Prostate gland (tissue), 2 donors: Measurements from ENCODE around the gene ING2. TPM values are rescaled to one million over a fixed set of nuclear protein-coding genes. Genes with fewer than 3 reads are reported as not detected.

ENCODE experiments used
- DNase-seq: peaks from one replicate; pipeline ENCODE4 v3.0.0-alpha.2; 2019; ENCODE audit warnings: low spot score
- H3K27ac ChIP-seq, 2 donors: fragments of 200-600 bp; sonication (generic); 2 replicates each; pipeline ENCODE4 v1.5.1; 2017 to 2019
- H3K27me3 ChIP-seq: fragments of 200-600 bp; sonication (generic); replicated peaks from 2 replicates; pipeline ENCODE4 v1.5.1; 2019; ENCODE audit not compliant: insufficient read depth
- H3K36me3 ChIP-seq, 2 donors: fragments of 200-600 bp; sonication (generic); 1 replicate in 1 of 2; 2 replicates in 1 of 2; pipeline versions ENCODE4 v1.5.1 to v1.8.1; 2017 to 2019
- H3K4me1 ChIP-seq: fragments of 200-600 bp; sonication (generic); replicated peaks from 2 replicates; pipeline ENCODE4 v1.5.1; 2019
- H3K4me3 ChIP-seq, 2 donors: fragments of 200-600 bp; sonication (generic); 2 replicates each; pipeline ENCODE4 v1.5.1; 2017 to 2019
- H3K9me3 ChIP-seq: fragments of 200-600 bp; sonication (generic); 2 replicates; pipeline ENCODE4 v1.5.1; 2017
- POLR2A ChIP-seq: fragments of 450-650 bp; IDR thresholded peaks from one replicate; pipeline ENCODE4 v1.6.1; 2016; ENCODE audit warnings: antibody characterized with exemption, mild to moderate bottlenecking
- POLR2AphosphoS5 ChIP-seq: sonication (generic); formaldehyde crosslinking; IDR thresholded peaks from one replicate; pipeline ENCODE4 v1.6.1; 2017; ENCODE audit warnings: antibody characterized with exemption
- WGBS: methylation state at CpG from one replicate; pipeline ENCODE4 v1.1.5; 2018; 5-methylcytosine and 5-hydroxymethylcytosine counted together
- intact Hi-C: fragments of 100-400 bp; cut with DNase I; formaldehyde crosslinking; loops from one replicate; pipeline ENCODE4 v1.14.2; 2022
- total RNA-seq, 2 donors: library from RNA; depleted of rRNA; stranded (reverse); fragments of >200 nt; gene quantifications; one replicate each; pipeline ENCODE4 v1.1.0, GENCODE V29; 2016
- TF ChIP-seq, protein P1 (sequence below), 4 experiments: fragments of 200-600 bp in 2 of 4; fragments of 450-650 bp in 2 of 4; sonication (generic) in 2 of 4; IDR thresholded peaks; 1 replicate in 3 of 4; 2 replicates in 1 of 4; pipeline ENCODE4 v1.5.1; 2016 to 2019; ENCODE audit warnings: antibody characterized with exemption in 4 of 4, mild to moderate bottlenecking in 2 of 4, moderate library complexity in 2 of 4

The ING2 gene
- total RNA-seq, 2 donors from 2014 or later, result 23.1 to 34.6 TPM

- Histone ChIP-seq H3K27ac (no peak overlapping the region), H3K27me3 (no peaks in the 10 kb centered on the region), H3K9me3 (no peaks in the 10 kb centered on the region), H3K36me3 (no peaks in the 10 kb centered on the region), H3K4me1 (no peaks in the 10 kb centered on the region), H3K4me3 (no peak overlapping the region)
- WGBS, result 81% methylated on average over 6 of the region's 6 CpGs
- TF ChIP-seq POLR2AphosphoS5 (no peak), POLR2A (no peak)
- TF ChIP-seq, protein P1, sequence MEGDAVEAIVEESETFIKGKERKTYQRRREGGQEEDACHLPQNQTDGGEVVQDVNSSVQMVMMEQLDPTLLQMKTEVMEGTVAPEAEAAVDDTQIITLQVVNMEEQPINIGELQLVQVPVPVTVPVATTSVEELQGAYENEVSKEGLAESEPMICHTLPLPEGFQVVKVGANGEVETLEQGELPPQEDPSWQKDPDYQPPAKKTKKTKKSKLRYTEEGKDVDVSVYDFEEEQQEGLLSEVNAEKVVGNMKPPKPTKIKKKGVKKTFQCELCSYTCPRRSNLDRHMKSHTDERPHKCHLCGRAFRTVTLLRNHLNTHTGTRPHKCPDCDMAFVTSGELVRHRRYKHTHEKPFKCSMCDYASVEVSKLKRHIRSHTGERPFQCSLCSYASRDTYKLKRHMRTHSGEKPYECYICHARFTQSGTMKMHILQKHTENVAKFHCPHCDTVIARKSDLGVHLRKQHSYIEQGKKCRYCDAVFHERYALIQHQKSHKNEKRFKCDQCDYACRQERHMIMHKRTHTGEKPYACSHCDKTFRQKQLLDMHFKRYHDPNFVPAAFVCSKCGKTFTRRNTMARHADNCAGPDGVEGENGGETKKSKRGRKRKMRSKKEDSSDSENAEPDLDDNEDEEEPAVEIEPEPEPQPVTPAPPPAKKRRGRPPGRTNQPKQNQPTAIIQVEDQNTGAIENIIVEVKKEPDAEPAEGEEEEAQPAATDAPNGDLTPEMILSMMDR (IDR thresholded peaks at IDR 0.05), result no peak
- intact Hi-C loops, result loop anchor here (10.0 kb wide), 1 partner anchor 657 kb away; no protein-coding TSS in a partner anchor
- DNase-seq, result no peak
Measured at GRCh38 chr4:183507925-183508696, 3.3 kb downstream of the ING2 start.

DNA sequence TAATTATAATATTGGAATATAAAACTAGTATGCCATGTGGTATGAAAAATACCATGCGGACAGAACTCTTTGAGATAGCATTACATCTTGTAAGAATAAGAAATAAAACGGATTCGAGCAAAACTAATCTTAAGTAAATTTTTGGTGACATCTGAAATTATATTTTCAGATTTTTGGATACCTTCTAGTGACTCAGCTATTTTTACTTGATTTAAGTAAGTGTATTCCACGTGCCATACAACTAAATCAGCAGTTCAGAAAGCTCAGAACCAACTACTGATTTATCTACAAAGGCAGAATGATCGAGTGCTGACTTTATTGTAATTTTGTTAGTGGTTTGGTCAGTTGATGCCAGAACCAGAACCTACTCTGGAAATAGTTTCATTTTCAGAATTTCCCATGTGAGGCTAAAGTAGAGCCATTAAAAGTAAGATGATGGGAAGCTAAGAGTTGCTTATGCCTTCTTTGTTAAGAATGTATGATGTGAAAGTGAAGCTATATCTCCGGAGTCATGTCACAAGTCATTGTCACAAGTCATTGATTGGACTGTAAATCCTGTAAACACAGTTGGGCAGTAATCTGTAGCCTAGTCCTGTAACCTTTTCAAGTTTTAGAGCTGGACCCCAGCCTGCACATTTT is 4.0 kb downstream of the ING2 start:
- no peaks in the 10 kb centered on the region for H3K9me3 ChIP-seq
- WGBS, result 82% methylated on average over 6 of the region's 6 CpGs
- intact Hi-C loops, result loop anchor here (10.0 kb wide), 1 partner anchor 656 kb away; no protein-coding TSS in a partner anchor
- no peaks in the 10 kb centered on the region for H3K4me1 ChIP-seq
- no peak overlapping the region for H3K4me3 ChIP-seq
- DNase-seq, result no peak
- no peak for TF ChIP-seq POLR2AphosphoS5
- TF ChIP-seq POLR2A, result no peak
- TF ChIP-seq, protein P1 (IDR thresholded peaks at IDR 0.05), result no peak
- no peaks in the 10 kb centered on the region for H3K27me3 ChIP-seq
- no peak overlapping the region for H3K27ac ChIP-seq
- no peaks in the 10 kb centered on the region for H3K36me3 ChIP-seq

DNA sequence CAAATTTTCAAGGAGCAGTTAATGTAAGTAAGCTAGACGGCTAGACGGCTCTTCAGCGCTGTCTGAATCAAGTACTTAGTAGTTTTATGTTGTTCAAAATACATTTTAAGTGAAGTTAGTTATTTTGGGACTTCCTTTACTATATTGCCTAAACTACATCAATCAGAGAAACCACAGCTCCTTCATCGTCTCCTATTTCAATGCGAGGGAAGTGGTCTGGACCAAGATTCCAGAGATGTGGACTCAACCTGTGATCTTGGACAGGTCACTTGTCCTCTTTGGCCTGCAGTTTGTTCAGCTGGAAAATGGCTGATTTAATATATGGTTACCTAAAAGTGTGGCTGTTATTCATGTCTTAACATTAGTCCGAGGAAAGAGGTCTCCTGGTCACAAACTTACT is 10.6 kb downstream of the ING2 start:
- WGBS, result 84% methylated on average over 6 of the region's 6 CpGs
- Histone ChIP-seq H3K27ac (no peak overlapping the region), H3K4me3 (no peak overlapping the region), H3K4me1 (no peaks in the 10 kb centered on the region), H3K27me3 (no peaks in the 10 kb centered on the region), H3K9me3 (no peaks in the 10 kb centered on the region), H3K36me3 (no peaks in the 10 kb centered on the region)
- TF ChIP-seq, protein P1 (IDR thresholded peaks at IDR 0.05), result no peak
- TF ChIP-seq POLR2AphosphoS5 (no peak), POLR2A (no peak)
- DNase-seq, result no peak
- intact Hi-C loops, result no loop called here

DNA sequence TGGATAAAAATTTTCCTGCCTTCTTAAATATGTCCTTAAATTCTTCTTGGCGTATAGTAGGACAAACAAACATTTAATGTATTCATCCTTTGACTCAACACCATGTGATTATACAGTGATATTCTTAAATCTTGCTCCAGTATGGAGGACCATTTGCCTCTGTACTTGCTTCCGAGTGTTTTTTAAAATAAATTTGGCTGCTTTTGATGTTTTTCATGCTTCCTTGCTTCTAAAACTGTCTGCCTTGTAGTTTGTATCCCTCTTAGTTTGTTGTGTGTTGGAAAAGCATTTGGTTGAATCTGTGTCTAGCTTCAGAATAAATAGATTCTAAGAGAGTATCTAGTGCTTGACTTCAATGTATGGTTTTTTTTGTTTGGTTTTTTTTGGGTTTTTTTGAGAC is 12.3 kb downstream of the ING2 start:
- Histone ChIP-seq H3K27ac (no peak overlapping the region), H3K9me3 (no peaks in the 10 kb centered on the region), H3K4me1 (no peaks in the 10 kb centered on the region), H3K4me3 (no peak overlapping the region), H3K36me3 (no peaks in the 10 kb centered on the region), H3K27me3 (no peaks in the 10 kb centered on the region)
- no peak for DNase-seq
- WGBS, result 89% methylated on average over 2 of the region's 2 CpGs
- intact Hi-C loops, result no loop called here
- TF ChIP-seq POLR2A, result no peak
- TF ChIP-seq, protein P1 (IDR thresholded peaks at IDR 0.05), result no peak
